Spleen (tissue), 7 donors: Measurements from ENCODE around the gene SLC9A7.

Experiments used
- CTCF ChIP-seq, 11 experiments: fragments of 200-600 bp in 7 of 11; fragments of 450-650 bp in 4 of 11; sonication (generic) in 4 of 11; IDR thresholded peaks in 8 of 11; conservative IDR thresholded peaks in 3 of 11; 1 replicate in 7 of 11; 2 replicates in 4 of 11; pipeline versions ENCODE4 v1.4.0 to v1.8.0; 2016 to 2021; ENCODE audit warnings: antibody characterized with exemption in 11 of 11, inconsistent platforms in 4 of 11, mild to moderate bottlenecking in 1 of 11
- POLR2A ChIP-seq, 3 donors: fragments of 450-650 bp; IDR thresholded peaks; one replicate each; pipeline ENCODE4 v1.5.1; 2017; ENCODE audit warnings: antibody characterized with exemption in 3 of 3, mild to moderate bottlenecking in 1 of 3
- POLR2AphosphoS5 ChIP-seq, 3 donors: sonication (generic); formaldehyde crosslinking; IDR thresholded peaks; one replicate each; pipeline ENCODE4 v1.5.1; 2017; ENCODE audit warnings: antibody characterized with exemption in 3 of 3
- donor health status: DM: no; HTN: no; CAD: no; lungs with moderate emphysema.
- donor health status: DM: no; HTN: no; CAD: no.
- donor health status: DM: no; HTN: no; CAD: no.

- TF ChIP-seq CTCF (IDR thresholded peaks at IDR 0.05 in 8 of 11, conservative IDR thresholded peaks at IDR 0.05 in 3 of 11), result no peak
- TF ChIP-seq POLR2A (IDR thresholded peaks at IDR 0.05), result no peak
- peak in 1 of 3 donors; percentile 23 for TF ChIP-seq POLR2AphosphoS5 (IDR thresholded peaks at IDR 0.05)
These were observed 4.3 kb downstream of the SLC9A7 start for GRCh38 chrX:46754586-46755061.
